H1 (cell line): Measurements from ENCODE around the gene DIPK1B.

ENCODE experiments used
- EZH2 ChIP-seq: fragments of 200-600 bp; sonication (generic); IDR thresholded peaks from 2 replicates; pipeline ENCODE4 v1.7.1; 2012; ENCODE audit warnings: low read depth, mild to moderate bottlenecking, moderate library complexity, low read length, inconsistent platforms; ENCODE audit not compliant: severe bottlenecking
- TAF1 ChIP-seq: IDR thresholded peaks from 2 replicates; pipeline ENCODE4 v1.6.1; 2011; ENCODE audit warnings: mild to moderate bottlenecking, low read depth, low read length
- TEAD4 ChIP-seq: IDR thresholded peaks from 2 replicates; pipeline ENCODE4 v1.6.1; 2012; ENCODE audit warnings: low read depth, low read length, inconsistent platforms, mixed read lengths

DNA sequence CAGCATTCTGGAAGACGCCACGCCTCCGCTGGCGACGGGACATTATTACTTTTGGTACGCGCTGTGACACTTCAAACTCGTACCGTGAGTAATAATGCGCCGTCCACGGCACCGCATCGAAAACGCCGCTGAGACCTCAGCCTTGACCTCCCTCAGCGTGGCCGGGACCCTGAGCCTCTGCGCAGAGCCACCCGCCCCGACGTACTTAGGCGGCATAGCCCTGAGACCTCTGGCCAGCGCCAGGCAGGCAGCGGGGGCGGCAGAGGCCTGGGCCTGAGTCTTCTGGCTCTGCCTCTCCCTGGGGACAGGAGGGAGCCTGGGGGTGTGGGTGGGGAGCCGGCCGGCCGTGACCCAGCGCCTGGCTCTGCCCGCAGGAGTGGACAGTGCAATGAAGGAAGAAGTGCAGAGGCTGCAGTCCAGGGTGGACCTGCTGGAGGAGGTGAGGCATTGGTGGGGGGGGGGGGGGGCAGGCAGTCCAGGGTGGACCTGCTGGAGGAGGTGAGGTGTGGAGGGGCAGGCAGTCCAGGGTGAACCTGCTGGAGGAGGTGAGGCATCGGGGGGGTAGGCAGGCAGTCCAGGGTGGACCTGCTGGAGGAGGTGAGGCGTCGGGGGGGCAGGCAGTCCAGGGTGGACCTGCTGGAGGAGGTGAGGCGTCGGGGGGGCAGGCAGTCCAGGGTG lies 41.7 kb upstream of the DIPK1B start:
- no peak for TF ChIP-seq EZH2
- no peak for TF ChIP-seq TEAD4
- TF ChIP-seq TAF1, result no peak
